Peyer's patch (tissue), 4 donors: Measurements from ENCODE around the gene NME7. TPM values are rescaled to one million over a fixed set of nuclear protein-coding genes. Genes with fewer than 3 reads are reported as not detected.
A peak's percentile ranks its signal among the peaks of the same experiment; 100 is the strongest.
"Not testable (repeated sequence)": the region's sequence is repeated elsewhere in the genome, so short reads cannot be mapped to it uniquely, and the experiment has no call there.

Experiments used
- DNase-seq, 3 donors: peaks; one replicate each; pipeline ENCODE4 v3.0.0-alpha.2; 2017 to 2019
- H3K27ac ChIP-seq, 4 donors: fragments of 200-600 bp; sonication (generic); one replicate each; pipeline ENCODE4 v1.5.1; 2016 to 2019
- H3K27me3 ChIP-seq, 2 donors: fragments of 200-600 bp; sonication (generic); one replicate each; pipeline ENCODE4 v1.5.1; 2019
- H3K36me3 ChIP-seq, 3 donors: fragments of 200-600 bp; sonication (generic); one replicate each; pipeline ENCODE4 v1.5.1; 2016 to 2019
- H3K4me1 ChIP-seq, 4 donors: fragments of 200-600 bp; sonication (generic); one replicate each; pipeline ENCODE4 v1.5.1; 2016 to 2019
- H3K4me3 ChIP-seq, 4 donors: fragments of 200-600 bp; sonication (generic); 1 replicate in 3 of 4; 2 replicates in 1 of 4; pipeline ENCODE4 v1.5.1; 2016 to 2019; ENCODE audit warnings: mild to moderate bottlenecking in 1 of 4
- H3K9me3 ChIP-seq, 4 donors: fragments of 200-600 bp; sonication (generic); one replicate each; pipeline ENCODE4 v1.5.1; 2016 to 2019; ENCODE audit warnings: mild to moderate bottlenecking in 1 of 4
- CTCF ChIP-seq, 6 experiments: fragments of 450-650 bp in 4 of 6; fragments of 200-600 bp in 2 of 6; sonication (generic) in 1 of 6; IDR thresholded peaks; one replicate each; pipeline ENCODE4 v1.5.1; 2017 to 2019; ENCODE audit warnings: antibody characterized with exemption in 6 of 6, mild to moderate bottlenecking in 3 of 6, moderate library complexity in 1 of 6
- POLR2A ChIP-seq, 2 donors: fragments of 450-650 bp; IDR thresholded peaks; one replicate each; pipeline ENCODE4 v1.5.1; 2017; ENCODE audit warnings: antibody characterized with exemption in 2 of 2, mild to moderate bottlenecking in 2 of 2, moderate library complexity in 2 of 2
- total RNA-seq, 4 donors: library from RNA; depleted of rRNA; stranded (reverse); fragments of >200 nt; gene quantifications; one replicate each; pipeline ENCODE4 v1.1.0, GENCODE V29; 2016

Gene NME7
- total RNA-seq, 4 donors from 2014 or later = 3.3 to 12.7 (median 4.6) TPM

GRCh38 chr1:169348383-169349036 is 19.1 kb downstream of the NME7 start:
- no peaks in the 10 kb centered on the region for H3K36me3 ChIP-seq
- H3K9me3 ChIP-seq = no peaks in the 10 kb centered on the region
- no peaks in the 10 kb centered on the region for H3K4me1 ChIP-seq
- H3K27me3 ChIP-seq = no peaks in the 10 kb centered on the region
- TF ChIP-seq POLR2A (IDR thresholded peaks at IDR 0.05) = no peak
- peak; percentile 57 to 93 (median 90) for TF ChIP-seq CTCF (IDR thresholded peaks at IDR 0.05)
- H3K27ac ChIP-seq = no peak overlapping the region
- no peak overlapping the region for H3K4me3 ChIP-seq
- peak in 1 of 3 donors; percentile 56 for DNase-seq

GRCh38 chr1:169347688-169348382 is 19.8 kb downstream of the NME7 start:
- Histone ChIP-seq H3K27me3 (no peaks in the 10 kb centered on the region), H3K9me3 (no peaks in the 10 kb centered on the region), H3K4me3 (no peak overlapping the region), H3K4me1 (no peaks in the 10 kb centered on the region), H3K27ac (no peak overlapping the region), H3K36me3 (no peaks in the 10 kb centered on the region)
- DNase-seq = no peak
- TF ChIP-seq POLR2A (IDR thresholded peaks at IDR 0.05) (no peak), CTCF (IDR thresholded peaks at IDR 0.05) (no peak)

- no peak for DNase-seq
- H3K27ac ChIP-seq = no peak overlapping the region
- no peaks in the 10 kb centered on the region for H3K9me3 ChIP-seq
- no peaks in the 10 kb centered on the region for H3K27me3 ChIP-seq
- no peaks in the 10 kb centered on the region for H3K36me3 ChIP-seq
- TF ChIP-seq CTCF (IDR thresholded peaks at IDR 0.05) (no peak), POLR2A (IDR thresholded peaks at IDR 0.05) (no peak)
- H3K4me1 ChIP-seq = no peaks in the 10 kb centered on the region
- no peak overlapping the region for H3K4me3 ChIP-seq
These were observed 21.5 kb downstream of the NME7 start for GRCh38 chr1:169346036-169346589.

- TF ChIP-seq POLR2A (IDR thresholded peaks at IDR 0.05) = no peak
- H3K27ac ChIP-seq = no peak overlapping the region
- H3K27me3 ChIP-seq = no peaks in the 10 kb centered on the region
- no peaks in the 10 kb centered on the region for H3K36me3 ChIP-seq
- H3K4me3 ChIP-seq = no peak overlapping the region
- no peaks in the 10 kb centered on the region for H3K4me1 ChIP-seq
- no peaks in the 10 kb centered on the region for H3K9me3 ChIP-seq
- DNase-seq = no peak
These were observed 22.1 kb downstream of the NME7 start for GRCh38 chr1:169345511-169345910.

GRCh38 chr1:169342096-169342495 is 25.5 kb downstream of the NME7 start:
- not testable (repeated sequence) for H3K27me3 ChIP-seq, H3K36me3 ChIP-seq, H3K4me1 ChIP-seq, H3K9me3 ChIP-seq, DNase-seq, H3K27ac ChIP-seq, H3K4me3 ChIP-seq

- TF ChIP-seq POLR2A (IDR thresholded peaks at IDR 0.05) = no peak
- no peak for TF ChIP-seq CTCF (IDR thresholded peaks at IDR 0.05)
- H3K27me3 ChIP-seq = no peaks in the 10 kb centered on the region
- no peaks in the 10 kb centered on the region for H3K4me1 ChIP-seq
- DNase-seq = no peak
- no peak overlapping the region for H3K4me3 ChIP-seq
- no peak overlapping the region for H3K27ac ChIP-seq
- H3K36me3 ChIP-seq = no peaks in the 10 kb centered on the region
- no peaks in the 10 kb centered on the region for H3K9me3 ChIP-seq
These were observed 26.7 kb downstream of the NME7 start for GRCh38 chr1:169340882-169341281.
